CD14-positive monocyte (primary cell): ENCODE data around the gene COG6. TPM values are rescaled to one million over a fixed set of nuclear protein-coding genes. Genes with fewer than 3 reads are reported as not detected.

Experiments
- DNase-seq, 3 donors: peaks; one replicate each; pipeline ENCODE4 v3.0.0-alpha.2; 2011 to 2022
- H2AFZ ChIP-seq: 2 replicates; pipeline ENCODE4 v1.6.0; 2012; ENCODE audit warnings: mild to moderate bottlenecking, low read depth, low read length, inconsistent platforms; ENCODE audit not compliant: insufficient read depth, poor library complexity, severe bottlenecking
- H3K27ac ChIP-seq, 2 donors: 1 replicate in 1 of 2; 2 replicates in 1 of 2; pipeline ENCODE4 v1.5.1; 2012 to 2013; ENCODE audit warnings: low read length in 2 of 2, control low read depth in 1 of 2, inconsistent platforms in 1 of 2, low read depth in 1 of 2, mild to moderate bottlenecking in 1 of 2
- H3K27me3 ChIP-seq, 2 donors: one replicate each; pipeline versions ENCODE4 v1.6.0 to v1.6.1; 2011 to 2013; ENCODE audit warnings: low read length in 2 of 2; ENCODE audit not compliant: control insufficient read depth in 2 of 2, insufficient read depth in 2 of 2
- H3K36me3 ChIP-seq, 2 donors: replicated peaks in 1 of 2; 1 replicate in 1 of 2; 2 replicates in 1 of 2; pipeline versions ENCODE4 v1.5.1 to v1.6.1; 2012 to 2013; ENCODE audit warnings: low read length in 2 of 2, control low read depth in 1 of 2, inconsistent platforms in 1 of 2, mild to moderate bottlenecking in 1 of 2; ENCODE audit not compliant: insufficient read depth in 2 of 2, control insufficient read depth in 1 of 2
- H3K4me1 ChIP-seq, 2 donors: 1 replicate in 1 of 2; 2 replicates in 1 of 2; pipeline versions ENCODE4 v1.5.1 to v1.6.1; 2012 to 2013; ENCODE audit warnings: low read length in 2 of 2, control low read depth in 1 of 2, inconsistent platforms in 1 of 2, mild to moderate bottlenecking in 1 of 2, moderate library complexity in 1 of 2; ENCODE audit not compliant: insufficient read depth in 2 of 2, control insufficient read depth in 1 of 2
- H3K4me2 ChIP-seq: replicated peaks from 2 replicates; pipeline ENCODE3; 2012; ENCODE audit warnings: low read length, moderate library complexity, mild to moderate bottlenecking; ENCODE audit not compliant: poor library complexity, severe bottlenecking; ENCODE audit errors: extremely low read depth
- H3K4me3 ChIP-seq, 3 experiments: fragments of 200-600 bp in 1 of 3; sonication (generic) in 1 of 3; replicated peaks in 1 of 3; 1 replicate in 2 of 3; 2 replicates in 1 of 3; pipeline ENCODE4 v1.5.1; 2011 to 2013; ENCODE audit warnings: low read length in 3 of 3, mild to moderate bottlenecking in 3 of 3, control low read depth in 2 of 3, low read depth in 2 of 3, inconsistent platforms in 1 of 3, moderate library complexity in 1 of 3
- H3K79me2 ChIP-seq: 2 replicates; pipeline ENCODE4 v1.6.0; 2012; ENCODE audit warnings: mild to moderate bottlenecking, control low read depth, inconsistent platforms, low read length, moderate library complexity; ENCODE audit not compliant: insufficient read depth
- H3K9ac ChIP-seq: 2 replicates; pipeline ENCODE4 v1.6.0; 2017; ENCODE audit warnings: low read length, mild to moderate bottlenecking; ENCODE audit not compliant: insufficient read depth, poor library complexity, severe bottlenecking
- H3K9me3 ChIP-seq, 2 donors: replicated peaks in 1 of 2; 1 replicate in 1 of 2; 2 replicates in 1 of 2; pipeline versions ENCODE4 v1.5.1 to v1.6.1; 2012 to 2013; ENCODE audit warnings: low read length in 2 of 2, control low read depth in 1 of 2; ENCODE audit not compliant: control insufficient read depth in 1 of 2, insufficient read depth in 1 of 2
- H4K20me1 ChIP-seq: 2 replicates; pipeline ENCODE4 v1.6.0; 2012; ENCODE audit warnings: mild to moderate bottlenecking, low read length, control low read depth, moderate library complexity; ENCODE audit not compliant: insufficient read depth
- H3K27ac Mint-ChIP-seq, 7 donors: one replicate each; pipeline ENCODE4 v1.8.0; 2020; ENCODE audit warnings: mild to moderate bottlenecking in 7 of 7, mixed read lengths in 7 of 7, moderate library complexity in 6 of 7, inconsistent platforms in 2 of 7
- H3K27me3 Mint-ChIP-seq, 3 donors: one replicate each; pipeline ENCODE4 v1.8.0; 2021 to 2022; ENCODE audit warnings: low read depth in 3 of 3, mild to moderate bottlenecking in 3 of 3, mixed read lengths in 3 of 3, moderate library complexity in 3 of 3, inconsistent platforms in 1 of 3
- H3K36me3 Mint-ChIP-seq, 2 donors: one replicate each; pipeline ENCODE4 v1.8.0; 2020; ENCODE audit warnings: mixed read lengths in 2 of 2, inconsistent platforms in 1 of 2, mild to moderate bottlenecking in 1 of 2
- H3K4me1 Mint-ChIP-seq: one replicate; pipeline ENCODE4 v1.8.0; 2020; ENCODE audit warnings: mild to moderate bottlenecking, mixed read lengths
- H3K4me3 Mint-ChIP-seq, 2 donors: one replicate each; pipeline ENCODE4 v1.8.0; 2020; ENCODE audit warnings: mild to moderate bottlenecking in 2 of 2, mixed read lengths in 2 of 2, moderate library complexity in 1 of 2
- H3K9me3 Mint-ChIP-seq, 7 donors: one replicate each; pipeline ENCODE4 v1.8.0; 2020 to 2022; ENCODE audit warnings: mixed read lengths in 7 of 7, mild to moderate bottlenecking in 6 of 7, moderate library complexity in 6 of 7, inconsistent platforms in 2 of 7
- WGBS: methylation state at CpG from one replicate; pipeline ENCODE4 v1.1.5; 2013; ENCODE audit warnings: missing lambda C conversion rate; ENCODE audit not compliant: insufficient coverage; 5-methylcytosine and 5-hydroxymethylcytosine counted together
- intact Hi-C, 2 donors: fragments of 100-400 bp; cut with micrococcal nuclease; formaldehyde crosslinking; loops; one replicate each; pipeline versions ENCODE4 v1.15.0 to v1.15.1; 2023
- polyA minus RNA-seq: library from RNA; depleted of rRNA, polyadenylated mRNA; stranded (reverse); fragments of >200 nt; gene quantifications from 2 replicates; pipeline ENCODE4 v1.2.3, GENCODE V29; 2012
- polyA plus RNA-seq, 3 donors: library from polyadenylated mRNA; depleted of rRNA in 1 of 3; unstranded in 2 of 3; stranded (reverse) in 1 of 3; fragments of 300-500 nt in 2 of 3; fragments of >200 nt in 1 of 3; fragmentation: Illumina TruSeq in 2 of 3; gene quantifications; 1 replicate in 2 of 3; 2 replicates in 1 of 3; pipeline ENCODE4 v1.2.3, GENCODE V29; 2012 to 2021
- total RNA-seq, 12 experiments: library from RNA in 1 of 12; stranded (reverse) in 1 of 12; fragments of 120-200 nt in 1 of 12; gene quantifications; one replicate each; pipeline ENCODE4 v1.2.4 and lab custom pipeline; 2013 to 2026; ENCODE audit warnings: mixed read lengths in 6 of 12, inconsistent platforms in 1 of 12
- TF ChIP-seq, protein P1 (sequence below): fragments of 200-600 bp; IDR thresholded peaks from one replicate; pipeline ENCODE4 v1.8.0; 2022; ENCODE audit warnings: antibody characterized with exemption, mild to moderate bottlenecking

COG6 gene
- 12.3 TPM for total RNA-seq (2013)
- 10 to 100 TPM in 1 of 3 donors, 1 to 10 TPM in 2; 3.9 to 11.0 (median 8.4) TPM for polyA plus RNA-seq
- polyA minus RNA-seq: 3.6 and 4.4 TPM in 2 replicates
- total RNA-seq (lab: John Stamatoyannopoulos, UW): 2.3 to 15.9 (median 13.3) reads per million in 11 experiments

- DNase-seq: peak; percentile 79 to 87 (median 80)
- intact Hi-C loops: no loop called here
- Mint-ChIP-seq H3K9me3 (peaks cover 0 to 3% (median 0%) of the 10 kb centered on the region in 7 donors), H3K27ac (peak within 1 kb of the TSS; percentile 61 to 94 (median 88)), H3K4me3 (peak within 1 kb of the TSS; percentile 95 to 97), H3K36me3 (peaks cover 6 to 14% of the 10 kb centered on the region in 2 donors), H3K4me1 (peaks cover 25% of the 10 kb centered on the region), H3K27me3 (peaks cover 0 to 6% (median 0%) of the 10 kb centered on the region in 3 donors)
- WGBS: under 1% methylated on average over 59 of the region's 59 CpGs
- peak within 1 kb of the TSS; percentile 84 for H3K9ac ChIP-seq
- TF ChIP-seq, protein P1, sequence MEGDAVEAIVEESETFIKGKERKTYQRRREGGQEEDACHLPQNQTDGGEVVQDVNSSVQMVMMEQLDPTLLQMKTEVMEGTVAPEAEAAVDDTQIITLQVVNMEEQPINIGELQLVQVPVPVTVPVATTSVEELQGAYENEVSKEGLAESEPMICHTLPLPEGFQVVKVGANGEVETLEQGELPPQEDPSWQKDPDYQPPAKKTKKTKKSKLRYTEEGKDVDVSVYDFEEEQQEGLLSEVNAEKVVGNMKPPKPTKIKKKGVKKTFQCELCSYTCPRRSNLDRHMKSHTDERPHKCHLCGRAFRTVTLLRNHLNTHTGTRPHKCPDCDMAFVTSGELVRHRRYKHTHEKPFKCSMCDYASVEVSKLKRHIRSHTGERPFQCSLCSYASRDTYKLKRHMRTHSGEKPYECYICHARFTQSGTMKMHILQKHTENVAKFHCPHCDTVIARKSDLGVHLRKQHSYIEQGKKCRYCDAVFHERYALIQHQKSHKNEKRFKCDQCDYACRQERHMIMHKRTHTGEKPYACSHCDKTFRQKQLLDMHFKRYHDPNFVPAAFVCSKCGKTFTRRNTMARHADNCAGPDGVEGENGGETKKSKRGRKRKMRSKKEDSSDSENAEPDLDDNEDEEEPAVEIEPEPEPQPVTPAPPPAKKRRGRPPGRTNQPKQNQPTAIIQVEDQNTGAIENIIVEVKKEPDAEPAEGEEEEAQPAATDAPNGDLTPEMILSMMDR: no peak
- peak within 1 kb of the TSS in 1 of 2 donors; percentile 74 for H3K27ac ChIP-seq
- H3K79me2 ChIP-seq: peaks cover 11% of the 10 kb centered on the region
- H3K4me2 ChIP-seq: peak within 1 kb of the TSS; percentile 93
- no peaks in the 10 kb centered on the region for H4K20me1 ChIP-seq
- peaks cover 5 to 8% of the 10 kb centered on the region in 2 donors for H3K36me3 ChIP-seq
- H2AFZ ChIP-seq: peak within 1 kb of the TSS; percentile 100
- no peaks in the 10 kb centered on the region for H3K9me3 ChIP-seq
- peak within 1 kb of the TSS; percentile 84 to 96 (median 90) for H3K4me3 ChIP-seq
- H3K4me1 ChIP-seq: peaks cover 8 to 14% of the 10 kb centered on the region in 2 donors
- H3K27me3 ChIP-seq: no peaks in the 10 kb centered on the region
Measured at GRCh38 chr13:39655569-39656324, at the start of gene COG6. Gene COG6 (plus strand): TSS chr13:39655662. CDS start chr13:39655727, 65 bp downstream.

DNA sequence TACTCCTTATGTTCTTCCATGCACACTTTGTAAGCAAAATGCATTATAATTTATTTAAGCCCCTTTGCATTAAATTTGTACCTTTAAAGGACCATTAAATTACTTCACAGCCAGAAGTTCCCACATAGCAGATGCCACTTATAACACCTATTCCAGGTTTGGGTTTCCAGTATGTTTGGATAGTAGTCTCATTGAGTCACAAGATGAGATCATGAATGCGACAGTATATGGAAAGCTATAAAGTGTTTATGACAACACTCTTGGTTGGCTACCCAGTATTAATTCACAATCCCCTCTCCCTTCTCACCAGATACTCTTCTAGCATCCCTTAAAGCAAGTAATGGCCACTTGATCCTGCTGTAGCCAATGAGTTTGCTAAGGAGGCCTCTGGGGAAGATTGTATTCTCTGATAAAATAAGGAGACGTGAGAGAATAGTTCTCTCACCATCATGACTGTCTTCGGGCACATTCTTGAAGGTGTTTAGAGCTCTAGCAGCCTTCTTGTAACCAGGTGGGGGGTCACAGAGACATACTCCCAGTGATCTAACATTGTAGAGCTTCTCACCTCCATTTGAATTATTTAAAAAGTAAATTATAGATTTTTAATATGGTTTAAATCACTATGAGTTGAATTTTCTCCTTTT, 49.7 kb upstream of the COG6 start:
- Histone ChIP-seq H3K4me2 (no peak overlapping the region), H3K27me3 (peaks cover 4 to 32% of the 10 kb centered on the region in 2 donors), H3K4me3 (no peak overlapping the region), H3K79me2 (no peaks in the 10 kb centered on the region), H4K20me1 (no peaks in the 10 kb centered on the region), H3K4me1 (peaks cover 14 to 17% of the 10 kb centered on the region in 2 donors), H3K9me3 (no peaks in the 10 kb centered on the region), H3K27ac (no peak overlapping the region), H2AFZ (no peak overlapping the region), H3K9ac (no peak overlapping the region), H3K36me3 (no peaks in the 10 kb centered on the region)
- intact Hi-C loops: no loop called here
- Mint-ChIP-seq H3K9me3 (peaks cover 0 to 4% (median 0%) of the 10 kb centered on the region in 7 donors), H3K36me3 (no peaks in the 10 kb centered on the region), H3K27ac (no peak overlapping the region), H3K4me1 (peaks cover 15% of the 10 kb centered on the region), H3K4me3 (no peak overlapping the region), H3K27me3 (peaks cover 25 to 40% (median 27%) of the 10 kb centered on the region in 3 donors)
- TF ChIP-seq, protein P1: no peak
- DNase-seq: no peak
- WGBS: no CpG with 5 or more reads among the region's 3 CpGs
